Regular cardiac myocyte (primary cell): ENCODE results near the gene ZNF442. TPM values are rescaled to one million over a fixed set of nuclear protein-coding genes. Genes with fewer than 3 reads are reported as not detected.

Experiments used
- total RNA-seq: library from RNA; depleted of rRNA; stranded (reverse); fragments of >200 nt; gene quantifications from 2 replicates; pipeline ENCODE4 v1.2.3, GENCODE V29; 2014

ZNF442 gene
- 6.3 and 12.7 TPM in 2 replicates for total RNA-seq

DNA sequence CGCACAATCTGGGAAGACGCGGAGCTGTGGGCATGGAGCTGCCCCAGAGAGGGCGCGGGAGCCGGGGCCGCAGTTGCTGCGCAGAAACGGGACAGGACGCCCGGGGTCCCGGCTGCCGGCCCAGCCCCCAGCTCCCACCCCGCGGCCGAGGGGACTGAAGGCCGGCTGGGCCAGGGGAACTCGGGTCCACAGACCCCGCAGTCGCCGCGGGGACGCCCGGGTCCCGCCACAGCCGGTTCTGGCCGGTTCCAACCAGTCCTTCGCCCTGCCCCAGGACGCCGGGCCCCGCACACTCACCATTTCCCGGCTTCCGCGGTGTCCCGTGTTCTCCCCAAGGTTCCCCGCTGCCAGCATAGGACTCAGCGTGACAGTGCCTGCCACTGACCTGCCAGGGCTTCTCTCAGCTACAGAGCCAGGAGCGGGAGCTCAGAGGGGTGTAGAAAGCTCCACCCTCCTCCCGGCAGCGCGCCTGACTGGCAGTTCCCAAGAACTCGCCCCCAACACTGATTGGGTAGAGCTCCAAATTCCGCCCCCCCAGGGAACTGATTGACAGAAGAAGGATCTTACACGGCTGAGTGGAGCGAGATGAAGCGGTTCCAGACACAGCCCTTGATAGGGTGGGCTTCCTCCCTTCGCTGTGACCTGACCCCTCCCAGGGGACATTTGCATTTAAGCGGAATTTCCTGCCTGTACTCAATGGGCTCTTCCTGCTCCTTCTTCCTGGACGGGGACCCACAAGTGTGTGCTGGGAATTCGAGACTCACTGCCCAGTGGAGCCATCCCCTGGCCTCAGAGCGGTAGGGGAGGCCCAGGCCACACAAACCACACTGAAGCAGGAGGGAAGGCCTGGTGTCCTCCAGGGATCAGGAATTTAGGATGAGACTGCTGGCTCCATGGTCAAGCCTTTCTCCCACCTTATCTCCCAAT is at the start of gene ZNF442:
Gene ZNF442, minus strand, starts transcription at position 448 of the 927 bp plus-strand sequence. CDS start 2,052 bp downstream, outside the sequence.

GRCh38 chr19:12400633-12401502 is 35.4 kb upstream of the ZNF442 start, which contains the start of gene ZNF799:
ZNF799 (minus strand) TSS chr19:12401271; CDS start chr19:12401070, 201 bp downstream.

DNA sequence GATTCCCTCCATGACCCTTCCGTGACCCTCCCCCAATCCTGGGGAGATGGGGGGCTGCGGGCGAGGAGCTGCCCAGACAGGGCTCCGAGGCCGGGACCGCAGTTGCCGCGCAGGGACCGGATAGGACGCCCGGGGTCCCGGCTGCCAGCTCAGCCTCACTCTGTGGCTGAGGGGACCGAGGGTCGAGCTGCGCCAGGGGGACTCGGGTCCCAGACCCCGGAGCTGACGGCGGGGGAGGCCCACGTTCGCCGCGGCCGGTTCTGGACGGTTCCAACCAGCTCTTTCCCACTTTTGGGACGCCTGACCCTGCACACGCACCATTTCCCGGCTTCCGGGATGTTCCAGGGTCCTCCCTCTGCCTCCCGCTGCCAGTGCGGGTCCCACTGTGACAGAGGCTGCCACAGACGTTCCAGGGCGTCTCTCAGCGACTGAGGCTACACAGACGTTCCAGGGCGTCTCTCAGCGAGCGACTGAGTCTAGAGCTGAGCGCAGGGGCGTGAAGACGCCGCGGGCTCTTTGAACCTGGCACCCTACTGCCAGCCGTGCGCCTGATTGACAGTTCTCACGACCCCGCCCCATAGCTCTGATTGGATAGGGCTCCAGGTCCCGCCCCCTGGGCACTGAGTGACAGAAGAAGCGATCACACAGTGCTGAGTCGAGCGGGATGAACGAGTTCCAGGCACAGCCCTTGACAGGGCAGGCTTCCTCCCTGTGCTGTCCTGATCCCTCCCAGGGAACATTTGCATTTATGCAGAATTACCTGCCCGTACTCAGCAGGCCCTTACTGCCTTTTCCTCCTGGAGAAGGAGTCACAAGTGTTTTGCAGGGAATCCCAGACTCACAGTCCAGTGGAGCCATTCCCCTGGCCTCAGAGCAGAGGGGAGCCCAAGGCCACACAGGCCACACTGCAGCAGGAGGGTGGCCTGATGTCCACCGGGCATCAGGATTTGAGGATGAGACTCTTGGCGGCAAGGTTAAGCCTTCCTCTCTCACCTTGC is 32.0 kb downstream of the ZNF442 start, which contains the start of gene ZNF563:
Gene ZNF563, minus strand, starts transcription at position 472 of the 998 bp plus-strand sequence. Its CDS starts 151 bp downstream, at position 321.

Other genes starting within 250 kb of the ZNF442 start
- 5.9 and 7.0 TPM in 2 replicates for gene ZNF20, start 225.3 kb downstream of the ZNF442 start, total RNA-seq
- 15.9 and 18.6 TPM in 2 replicates for gene ZNF625, start 208.9 kb downstream of the ZNF442 start, total RNA-seq
- gene ZNF136, start 202.6 kb downstream of the ZNF442 start, total RNA-seq, result 8.1 and 10.7 TPM in 2 replicates
- 7.3 and 15.2 TPM in 2 replicates for gene ZNF44, start 70.8 kb downstream of the ZNF442 start, total RNA-seq
- 4.2 and 8.2 TPM in 2 replicates for gene ZNF563, start 32.0 kb downstream of the ZNF442 start, total RNA-seq
- 4.2 and 5.0 TPM in 2 replicates for gene ZNF799, start 35.6 kb upstream of the ZNF442 start, total RNA-seq
- 3.7 and 3.8 TPM in 2 replicates for gene ZNF443, start 75.3 kb upstream of the ZNF442 start, total RNA-seq
- gene ZNF709, start 119.1 kb upstream of the ZNF442 start, total RNA-seq, result 3.1 and 5.9 TPM in 2 replicates
- 8.6 and 11.6 TPM in 2 replicates for gene ZNF564, start 185.8 kb upstream of the ZNF442 start, total RNA-seq
- 7.3 and 10.9 TPM in 2 replicates for gene ZNF490, start 245.1 kb upstream of the ZNF442 start, total RNA-seq
- 15.9 and 17.5 TPM in 2 replicates for gene ZNF791, start 245.2 kb upstream of the ZNF442 start, total RNA-seq